ENCODE data around the gene DPAGT1.

- no peak for TF ChIP-seq CTCF (IDR thresholded peaks at IDR 0.05)
- TF ChIP-seq POLR2A (IDR thresholded peaks at IDR 0.05): no peak
Measured at GRCh38 chr11:119121811-119122124, 20.1 kb upstream of the DPAGT1 start.
